ENCODE results near the gene CDK3. TPM values are rescaled to one million over a fixed set of nuclear protein-coding genes. Genes with fewer than 3 reads are reported as not detected.

CDK3 gene
- total RNA-seq, 1 experiment from 2014 or later: 7.1 TPM

GRCh38 chr17:76013377-76013932 is 12.8 kb downstream of the CDK3 start:
- Histone ChIP-seq H3K9me3 (ENCODE audit: control insufficient read depth in 1 of 2, insufficient read depth in 1 of 2, low read depth in 1 of 2, low read length in 2 of 2) (no peaks in the 10 kb centered on the region), H3K9me2 (ENCODE audit: insufficient read depth) (no peaks in the 10 kb centered on the region), H3K27ac (ENCODE audit: low read depth, low read length) (no peak overlapping the region; the same call in 1 of the 2 replicates), H3K27me3 (ENCODE audit: insufficient read depth, low read length) (no peaks in the 10 kb centered on the region), H3K9ac (ENCODE audit: low read length) (no peak overlapping the region), H3K4me2 (ENCODE audit: low read length) (no peak overlapping the region), H4K20me1 (ENCODE audit: insufficient read depth) (no peaks in the 10 kb centered on the region), H3K36me3 (ENCODE audit: control insufficient read depth in 1 of 2, insufficient read depth in 2 of 2, low read length in 2 of 2) (peaks cover 32 to 37% of the 10 kb centered on the region in 2 experiments; a peak in 3 of 4 replicates), H3K79me2 (ENCODE audit: insufficient read depth, low read length) (no peaks in the 10 kb centered on the region), H2AFZ (ENCODE audit: low read depth, low read length, poor library complexity, severe bottlenecking) (no peak overlapping the region), H3K4me3 (replicated peaks in 1 of 2; ENCODE audit: low read depth in 1 of 2, low read length in 2 of 2) (no peak overlapping the region), H3K4me1 (ENCODE audit: control insufficient read depth in 1 of 2, insufficient read depth in 2 of 2, low read length in 2 of 2) (peaks cover 0 to 3% of the 10 kb centered on the region in 2 experiments; a peak in 1 of 4 replicates)
- ChIA-PET RAD21 (ENCODE audit: low non-redundant PET in 1 of 2, low total read pairs in 2 of 2, uncharacterized antibody in 2 of 2, unreplicated experiment in 2 of 2) (no interaction called here), CTCF (interaction anchor here (0.6 to 3.0 kb wide), 28 partner anchors 9 to 351 kb away, joined by 3 to 22 read pairs (median 4); partner anchors contain the start of genes ACOX1, CDK3, EXOC7 and MRPL38), POLR2A (interaction anchor here (1.0 kb wide), 1 partner anchor 233 kb away, joined by 3 read pairs; a partner anchor contains a TSS)
- no TSS peak for BruUV-seq (replicated peaks)
- TF ChIP-seq ZBTB33 (IDR thresholded peaks at IDR 0.05; ENCODE audit: extremely low read depth, insufficient replicate concordance, low read length) (no peak), EZH2phosphoT487 (IDR thresholded peaks at IDR 0.05; ENCODE audit: borderline replicate concordance) (no peak), SIN3A (IDR thresholded peaks at IDR 0.05; ENCODE audit: low read depth) (no peak), ZNF274 (IDR thresholded peaks at IDR 0.05; ENCODE audit: low read depth, low read length) (no peak), CTCF (IDR thresholded peaks at IDR 0.05 in 2 of 3, conservative IDR thresholded peaks at IDR 0.05 in 1 of 3; ENCODE audit: borderline replicate concordance in 1 of 3, insufficient read depth in 1 of 3, low read depth in 2 of 3, low read length in 2 of 3) (no peak), RAD21 (IDR thresholded peaks at IDR 0.05; ENCODE audit: low read depth) (no peak), POLR2A (IDR thresholded peaks at IDR 0.05; ENCODE audit: borderline replicate concordance, extremely low read depth, insufficient read depth, insufficient read length) (no peak), ELF1 (IDR thresholded peaks at IDR 0.05; ENCODE audit: borderline replicate concordance, low read depth) (no peak), CBX3 (IDR thresholded peaks at IDR 0.05; ENCODE audit: low read depth) (no peak), ZFX (IDR thresholded peaks at IDR 0.05) (no peak), YY1 (IDR thresholded peaks at IDR 0.05; ENCODE audit: extremely low read depth, insufficient replicate concordance, low read depth, low read length) (no peak)
- ATAC-seq (0 out of 2 replicates have a peak, but pooled peaks have one; percentile 1), DNase-seq (ENCODE audit: low read depth, low spot score) (no peak)
- intact Hi-C loops (cut with micrococcal nuclease): loop anchor here (5.0 kb wide), 1 partner anchor 169 kb away; no protein-coding TSS in a partner anchor
